ENCODE measurements around the gene CBR1. TPM values are rescaled to one million over a fixed set of nuclear protein-coding genes. Genes with fewer than 3 reads are reported as not detected.

The CBR1 gene
- total and polyA plus RNA-seq, 9 of the 15 experiments (the other 6 are each of a cell fraction or from before 2014, with no cell fraction given) = 2.5 to 33.8 (median 15.1) TPM

DNA sequence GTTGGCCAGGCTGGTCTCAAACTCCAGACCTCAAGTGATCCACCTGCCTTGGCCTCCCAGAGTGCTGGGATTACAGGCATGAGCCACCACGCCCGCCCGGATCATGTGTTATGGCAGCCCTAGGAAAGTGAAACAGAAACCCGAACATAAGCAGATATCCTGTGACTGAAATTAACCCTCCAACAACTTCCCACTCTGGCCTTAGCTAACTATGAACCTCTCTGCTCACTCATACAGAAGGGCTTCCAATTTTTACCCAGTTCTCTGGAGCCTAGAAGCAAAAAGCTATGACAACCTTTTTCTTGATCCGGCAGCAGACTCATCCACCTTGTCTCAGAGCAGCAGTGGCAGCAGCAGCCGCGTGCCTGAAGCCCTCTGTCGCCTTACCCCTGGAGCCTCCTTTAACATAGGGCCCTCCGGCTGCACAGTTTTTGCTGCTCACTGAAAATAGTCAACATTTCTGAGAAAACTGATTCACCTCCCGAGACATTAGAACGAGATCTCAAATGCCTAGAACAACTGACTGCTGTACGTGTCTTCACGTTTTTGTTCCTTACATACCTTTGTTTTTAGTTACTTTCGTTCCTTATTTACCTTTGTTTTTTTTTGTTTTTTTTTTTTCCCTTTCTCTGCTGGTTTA lies 9.3 kb downstream of the CBR1 start (continued):
- TF ChIP-seq, protein P1, sequence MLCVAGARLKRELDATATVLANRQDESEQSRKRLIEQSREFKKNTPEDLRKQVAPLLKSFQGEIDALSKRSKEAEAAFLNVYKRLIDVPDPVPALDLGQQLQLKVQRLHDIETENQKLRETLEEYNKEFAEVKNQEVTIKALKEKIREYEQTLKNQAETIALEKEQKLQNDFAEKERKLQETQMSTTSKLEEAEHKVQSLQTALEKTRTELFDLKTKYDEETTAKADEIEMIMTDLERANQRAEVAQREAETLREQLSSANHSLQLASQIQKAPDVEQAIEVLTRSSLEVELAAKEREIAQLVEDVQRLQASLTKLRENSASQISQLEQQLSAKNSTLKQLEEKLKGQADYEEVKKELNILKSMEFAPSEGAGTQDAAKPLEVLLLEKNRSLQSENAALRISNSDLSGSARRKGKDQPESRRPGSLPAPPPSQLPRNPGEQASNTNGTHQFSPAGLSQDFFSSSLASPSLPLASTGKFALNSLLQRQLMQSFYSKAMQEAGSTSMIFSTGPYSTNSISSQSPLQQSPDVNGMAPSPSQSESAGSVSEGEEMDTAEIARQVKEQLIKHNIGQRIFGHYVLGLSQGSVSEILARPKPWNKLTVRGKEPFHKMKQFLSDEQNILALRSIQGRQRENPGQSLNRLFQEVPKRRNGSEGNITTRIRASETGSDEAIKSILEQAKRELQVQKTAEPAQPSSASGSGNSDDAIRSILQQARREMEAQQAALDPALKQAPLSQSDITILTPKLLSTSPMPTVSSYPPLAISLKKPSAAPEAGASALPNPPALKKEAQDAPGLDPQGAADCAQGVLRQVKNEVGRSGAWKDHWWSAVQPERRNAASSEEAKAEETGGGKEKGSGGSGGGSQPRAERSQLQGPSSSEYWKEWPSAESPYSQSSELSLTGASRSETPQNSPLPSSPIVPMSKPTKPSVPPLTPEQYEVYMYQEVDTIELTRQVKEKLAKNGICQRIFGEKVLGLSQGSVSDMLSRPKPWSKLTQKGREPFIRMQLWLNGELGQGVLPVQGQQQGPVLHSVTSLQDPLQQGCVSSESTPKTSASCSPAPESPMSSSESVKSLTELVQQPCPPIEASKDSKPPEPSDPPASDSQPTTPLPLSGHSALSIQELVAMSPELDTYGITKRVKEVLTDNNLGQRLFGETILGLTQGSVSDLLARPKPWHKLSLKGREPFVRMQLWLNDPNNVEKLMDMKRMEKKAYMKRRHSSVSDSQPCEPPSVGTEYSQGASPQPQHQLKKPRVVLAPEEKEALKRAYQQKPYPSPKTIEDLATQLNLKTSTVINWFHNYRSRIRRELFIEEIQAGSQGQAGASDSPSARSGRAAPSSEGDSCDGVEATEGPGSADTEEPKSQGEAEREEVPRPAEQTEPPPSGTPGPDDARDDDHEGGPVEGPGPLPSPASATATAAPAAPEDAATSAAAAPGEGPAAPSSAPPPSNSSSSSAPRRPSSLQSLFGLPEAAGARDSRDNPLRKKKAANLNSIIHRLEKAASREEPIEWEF (CRISPR knock-in tag; IDR thresholded peaks at IDR 0.05) = peak; percentile 34
- TF ChIP-seq FOSL1 (tag; conservative IDR thresholded peaks at IDR 0.05) (peak; percentile 41; the same call in 1 of the 2 replicates), UBTF (IDR thresholded peaks at IDR 0.05; ENCODE audit: borderline replicate concordance in 1 of 2, low read depth in 2 of 2, low read length in 2 of 2) (peak in 1 of 2 experiments; percentile 24; a peak in 1 of 4 replicates), TCFL5 (CRISPR knock-in tag; conservative IDR thresholded peaks at IDR 0.05) (no peak), ZKSCAN1 (IDR thresholded peaks at IDR 0.05; ENCODE audit: low read depth, low read length) (no peak), ZNF444 (CRISPR knock-in tag; IDR thresholded peaks at IDR 0.05) (0 out of 2 replicates have a peak, but pooled peaks have one; percentile 15), HDAC1 (IDR thresholded peaks at IDR 0.05) (0 out of 4 replicates have a peak, but pooled peaks of 1 of the 2 experiments have one; percentile 45), MBD2 (IDR thresholded peaks at IDR 0.05; ENCODE audit: borderline replicate concordance, low read depth) (no peak), ARNT (IDR thresholded peaks at IDR 0.05) (peak in 1 of 2 experiments; percentile 62; a peak in 1 of 4 replicates), ZNF644 (tag; IDR thresholded peaks at IDR 0.05; ENCODE audit: low read depth) (peak; percentile 57; the same call in 1 of the 2 replicates), CXXC5 (CRISPR knock-in tag; IDR thresholded peaks at IDR 0.05) (0 out of 2 replicates have a peak, but pooled peaks have one; percentile 47), ZKSCAN8 (CRISPR knock-in tag; IDR thresholded peaks at IDR 0.05) (peak; percentile 58; the same call in 1 of the 2 replicates), ARID1B (IDR thresholded peaks at IDR 0.05) (peak; percentile 26; the same call in 1 of the 2 replicates), EP300 (IDR thresholded peaks at IDR 0.05; ENCODE audit: low read length) (0 out of 2 replicates have a peak, but pooled peaks have one; percentile 3)
- TF ChIP-seq, protein P2, sequence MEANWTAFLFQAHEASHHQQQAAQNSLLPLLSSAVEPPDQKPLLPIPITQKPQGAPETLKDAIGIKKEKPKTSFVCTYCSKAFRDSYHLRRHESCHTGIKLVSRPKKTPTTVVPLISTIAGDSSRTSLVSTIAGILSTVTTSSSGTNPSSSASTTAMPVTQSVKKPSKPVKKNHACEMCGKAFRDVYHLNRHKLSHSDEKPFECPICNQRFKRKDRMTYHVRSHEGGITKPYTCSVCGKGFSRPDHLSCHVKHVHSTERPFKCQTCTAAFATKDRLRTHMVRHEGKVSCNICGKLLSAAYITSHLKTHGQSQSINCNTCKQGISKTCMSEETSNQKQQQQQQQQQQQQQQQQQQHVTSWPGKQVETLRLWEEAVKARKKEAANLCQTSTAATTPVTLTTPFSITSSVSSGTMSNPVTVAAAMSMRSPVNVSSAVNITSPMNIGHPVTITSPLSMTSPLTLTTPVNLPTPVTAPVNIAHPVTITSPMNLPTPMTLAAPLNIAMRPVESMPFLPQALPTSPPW (CRISPR knock-in tag; IDR thresholded peaks at IDR 0.05) = 0 out of 2 replicates have a peak, but pooled peaks have one; percentile 23
- TF ChIP-seq, protein P3, sequence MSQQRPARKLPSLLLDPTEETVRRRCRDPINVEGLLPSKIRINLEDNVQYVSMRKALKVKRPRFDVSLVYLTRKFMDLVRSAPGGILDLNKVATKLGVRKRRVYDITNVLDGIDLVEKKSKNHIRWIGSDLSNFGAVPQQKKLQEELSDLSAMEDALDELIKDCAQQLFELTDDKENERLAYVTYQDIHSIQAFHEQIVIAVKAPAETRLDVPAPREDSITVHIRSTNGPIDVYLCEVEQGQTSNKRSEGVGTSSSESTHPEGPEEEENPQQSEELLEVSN (IDR thresholded peaks at IDR 0.05; ENCODE audit: borderline replicate concordance in 1 of 2, extremely low read depth in 1 of 2, insufficient read depth in 1 of 2, insufficient read length in 1 of 2, low read depth in 1 of 2, low read length in 1 of 2, poor library complexity in 1 of 2, severe bottlenecking in 1 of 2) = peak in 1 of 2 experiments; percentile 72

Measured in K562 (cell line).